HCT116 (cell line): ENCODE results near the gene ABCC8. TPM values are rescaled to one million over a fixed set of nuclear protein-coding genes. Genes with fewer than 3 reads are reported as not detected.

Experiments used
- ATAC-seq: fragments of 200-7000 bp; cut with Tn5 transposase; 2 replicates; pipeline ENCODE4 v1.9.1; 2020; ENCODE audit warnings: mild to moderate bottlenecking, moderate library complexity
- BruUV-seq: library from RNA; stranded (reverse); fragments of 400-500 nt; replicated peaks from 2 replicates; lab custom pipeline; 2021; lab: Mats Ljungman, UMichigan
- CTCF ChIA-PET: fragments of 300-600 bp; sonication (Branson Sonifier 250); formaldehyde crosslinking; loops from one replicate; lab custom pipeline; 2021; ENCODE audit warnings: antibody characterized with exemption; lab: Charles Lee
- POLR2A ChIA-PET: fragments of 300-600, 350-600 bp; sonication (Branson Sonifier 250); formaldehyde crosslinking; loops from one replicate; lab custom pipeline; 2021; ENCODE audit warnings: antibody characterized with exemption; lab: Charles Lee
- RAD21 ChIA-PET, 2 experiments: fragments of 300-600 bp; sonication (Branson Sonifier 250); formaldehyde crosslinking; loops; one replicate each; lab custom pipeline; 2023; ENCODE audit warnings: low total read pairs in 2 of 2; ENCODE audit not compliant: uncharacterized antibody in 2 of 2, unreplicated experiment in 2 of 2, low non-redundant PET in 1 of 2; lab: Charles Lee
- DNase-seq: peaks from one replicate; pipeline ENCODE4 v3.0.0-alpha.2; 2010; ENCODE audit warnings: low read depth, low spot score
- H2AFZ ChIP-seq: fragments of 200-600 bp; shearing (Covaris generic), sonication (generic); 2 replicates; pipeline ENCODE4 v1.6.1; 2017; ENCODE audit warnings: low read depth, mixed run types, mixed read lengths, antibody characterized with exemption, low read length; ENCODE audit not compliant: poor library complexity, severe bottlenecking
- H3K27ac ChIP-seq: 2 replicates; pipeline ENCODE4 v1.5.1; 2012; ENCODE audit warnings: low read depth, low read length
- H3K27me3 ChIP-seq: fragments of 200-600 bp; sonication (generic); 2 replicates; pipeline ENCODE4 v1.6.1; 2016; ENCODE audit warnings: mixed run types, low read length, mixed read lengths; ENCODE audit not compliant: insufficient read depth
- H3K36me3 ChIP-seq, 2 experiments: fragments of 200-500 bp in 1 of 2; fragments of 200-600 bp in 1 of 2; sonication (Bioruptor generic) in 1 of 2; sonication (generic) in 1 of 2; 2 replicates each; pipeline versions ENCODE4 v1.5.1 to v1.6.1; 2014 to 2016; ENCODE audit warnings: low read length in 2 of 2, inconsistent platforms in 1 of 2, mixed read lengths in 1 of 2, mixed run types in 1 of 2; ENCODE audit not compliant: insufficient read depth in 2 of 2, control insufficient read depth in 1 of 2
- H3K4me1 ChIP-seq, 2 experiments: fragments of 200-600 bp in 1 of 2; sonication (generic) in 1 of 2; 2 replicates each; pipeline versions ENCODE4 v1.5.1 to v1.6.1; 2012 to 2017; ENCODE audit warnings: low read length in 2 of 2, inconsistent platforms in 1 of 2, mild to moderate bottlenecking in 1 of 2, mixed read lengths in 1 of 2, mixed run types in 1 of 2, moderate library complexity in 1 of 2; ENCODE audit not compliant: insufficient read depth in 2 of 2, control insufficient read depth in 1 of 2
- H3K4me2 ChIP-seq: fragments of 200-600 bp; sonication (generic); 2 replicates; pipeline ENCODE4 v1.6.1; 2017; ENCODE audit warnings: mixed run types, low read length, mixed read lengths
- H3K4me3 ChIP-seq, 2 experiments: fragments of 200-600 bp in 1 of 2; sonication (generic) in 1 of 2; replicated peaks in 1 of 2; 2 replicates each; pipeline ENCODE4 v1.5.1; 2011 to 2016; ENCODE audit warnings: low read length in 2 of 2, control low read depth in 1 of 2, low read depth in 1 of 2, mild to moderate bottlenecking in 1 of 2, mixed read lengths in 1 of 2, mixed run types in 1 of 2
- H3K79me2 ChIP-seq: fragments of 200-600 bp; sonication (generic); 2 replicates; pipeline ENCODE4 v1.6.1; 2017; ENCODE audit warnings: mild to moderate bottlenecking, mixed run types, low read length, moderate library complexity, mixed read lengths; ENCODE audit not compliant: insufficient read depth
- H3K9ac ChIP-seq: fragments of 200-600 bp; sonication (generic); 2 replicates; pipeline ENCODE4 v1.6.1; 2016; ENCODE audit warnings: low read length, mixed read lengths
- H3K9me2 ChIP-seq: fragments of 200-600 bp; sonication (generic), shearing (Covaris generic); 2 replicates; pipeline ENCODE4 v1.6.1; 2017; ENCODE audit warnings: mixed run types, mild to moderate bottlenecking, moderate library complexity; ENCODE audit not compliant: insufficient read depth
- H3K9me3 ChIP-seq, 2 experiments: fragments of 200-500 bp in 1 of 2; fragments of 200-600 bp in 1 of 2; sonication (Bioruptor generic) in 1 of 2; sonication (generic) in 1 of 2; 2 replicates each; pipeline ENCODE4 v1.6.1; 2014 to 2017; ENCODE audit warnings: low read length in 2 of 2, mixed read lengths in 2 of 2, inconsistent platforms in 1 of 2, low read depth in 1 of 2, mild to moderate bottlenecking in 1 of 2, mixed run types in 1 of 2, moderate library complexity in 1 of 2; ENCODE audit not compliant: control insufficient read depth in 1 of 2, insufficient read depth in 1 of 2
- H4K20me1 ChIP-seq: fragments of 200-600 bp; sonication (generic), shearing (Covaris generic); 2 replicates; pipeline ENCODE4 v1.6.1; 2017; ENCODE audit warnings: mixed run types, mild to moderate bottlenecking, moderate library complexity; ENCODE audit not compliant: insufficient read depth
- ATF3 ChIP-seq: IDR thresholded peaks from 2 replicates; pipeline ENCODE4 v1.6.1; 2012
- EZH2 ChIP-seq: fragments of 200-600 bp; sonication (generic); IDR thresholded peaks from 2 replicates; pipeline ENCODE4 v1.6.1; 2017; ENCODE audit warnings: antibody characterized with exemption, mixed run types
- EZH2phosphoT487 ChIP-seq: fragments of 200-600 bp; IDR thresholded peaks from 2 replicates; pipeline ENCODE4 v1.6.1; 2018; ENCODE audit warnings: antibody characterized with exemption, borderline replicate concordance
- FOSL1 ChIP-seq: IDR thresholded peaks from 2 replicates; pipeline ENCODE4 v1.6.1; 2012; ENCODE audit warnings: low read depth
- POLR2A ChIP-seq: IDR thresholded peaks from 2 replicates; pipeline ENCODE4 v1.7.0; 2011; ENCODE audit warnings: borderline replicate concordance; ENCODE audit not compliant: insufficient read depth, insufficient read length; ENCODE audit errors: extremely low read depth
- REST ChIP-seq: IDR thresholded peaks from 2 replicates; pipeline ENCODE4 v1.6.1; 2012; ENCODE audit warnings: low read depth
- SRF ChIP-seq: IDR thresholded peaks from 2 replicates; pipeline ENCODE4 v1.6.1; 2012; ENCODE audit warnings: low read depth
- TCF7L2 ChIP-seq: IDR thresholded peaks from 2 replicates; pipeline ENCODE4 v1.7.0; 2011; ENCODE audit warnings: borderline replicate concordance, inconsistent platforms; ENCODE audit not compliant: insufficient read depth, insufficient read length; ENCODE audit errors: extremely low read depth
- ZBTB33 ChIP-seq: IDR thresholded peaks from 2 replicates; pipeline ENCODE4 v1.6.1; 2011; ENCODE audit warnings: mild to moderate bottlenecking, low read length, moderate library complexity; ENCODE audit not compliant: insufficient replicate concordance; ENCODE audit errors: extremely low read depth
- ZFX ChIP-seq: fragments of 450-650 bp; IDR thresholded peaks from 2 replicates; pipeline ENCODE4 v1.6.1; 2017
- intact Hi-C: fragments of 100-400 bp; cut with micrococcal nuclease; formaldehyde crosslinking; loops from 2 replicates; pipeline ENCODE4 v1.10.0; 2022
- total RNA-seq: library from RNA; stranded (reverse); gene quantifications from one replicate; pipeline ENCODE4 v1.2.1, GENCODE V29; 2021; ENCODE audit not compliant: unreplicated experiment

The ABCC8 gene
- total RNA-seq, 1 experiment from 2014 or later, result 0.39 TPM

- Histone ChIP-seq H3K36me3 (no peaks in the 10 kb centered on the region), H3K9me3 (no peaks in the 10 kb centered on the region), H3K27me3 (no peaks in the 10 kb centered on the region), H3K9me2 (no peaks in the 10 kb centered on the region), H3K79me2 (no peaks in the 10 kb centered on the region), H3K27ac (no peak overlapping the region), H4K20me1 (no peaks in the 10 kb centered on the region), H3K4me1 (peaks cover 3 to 9% of the 10 kb centered on the region in 2 experiments; a peak in 3 of 4 replicates), H3K9ac (no peak overlapping the region), H3K4me2 (no peak overlapping the region), H3K4me3 (no peak overlapping the region), H2AFZ (no peak overlapping the region)
- ChIA-PET POLR2A (no interaction called here), CTCF (no interaction called here), RAD21 (no interaction called here)
- intact Hi-C loops, result no loop called here
- BruUV-seq, result no TSS peak
- TF ChIP-seq FOSL1 (no peak), EZH2phosphoT487 (no peak), SRF (no peak), ZBTB33 (no peak), ZFX (no peak), TCF7L2 (no peak), POLR2A (no peak), REST (no peak), ATF3 (no peak), EZH2 (no peak)
- no peak for DNase-seq
- ATAC-seq, result no peak
Observed at GRCh38 chr11:17400048-17400775, 76.4 kb downstream of the ABCC8 start.
